K562 (cell line): ENCODE data around the gene PLCB3.

Experiments used
- DLX4 ChIP-seq: fragments of 250-450 bp; sonication (Bioruptor Pico); IDR thresholded peaks from 2 replicates; pipeline ENCODE4 v1.6.1; 2021; ENCODE audit warnings: mild to moderate bottlenecking
- JUN ChIP-seq, 2 experiments: sonication (generic) in 1 of 2; formaldehyde crosslinking in 1 of 2; IDR thresholded peaks; 2 replicates each; pipeline versions ENCODE4 v1.6.1 to v1.8.0; 2012 to 2022; ENCODE audit warnings: borderline replicate concordance in 2 of 2, mild to moderate bottlenecking in 2 of 2, improper control_type of control experiment in 1 of 2, low read depth in 1 of 2, low read length in 1 of 2, missing genetic modification reagents in 1 of 2
- NR2C2 ChIP-seq, 2 experiments: fragments of 200-800 bp in 1 of 2; sonication (Bioruptor generic) in 1 of 2; sonication (generic) in 1 of 2; formaldehyde crosslinking in 1 of 2; IDR thresholded peaks; 2 replicates each; pipeline versions ENCODE4 v1.6.1 to v1.8.0; 2016 to 2022; ENCODE audit warnings: mild to moderate bottlenecking in 1 of 2, missing compliant biosample characterization in 1 of 2, missing genetic modification characterization in 1 of 2, missing genetic modification reagents in 1 of 2
- POLR2A ChIP-seq: fragments of 450-650 bp; conservative IDR thresholded peaks from 2 replicates; pipeline ENCODE4 v1.6.1; 2016
- TBL1XR1 ChIP-seq, 2 experiments: IDR thresholded peaks; 2 replicates each; pipeline ENCODE4 v1.6.1; 2012; ENCODE audit warnings: improper control_type of control experiment in 2 of 2, low read length in 2 of 2, mild to moderate bottlenecking in 1 of 2
- U2AF1 ChIP-seq: fragments of 200-400 bp; formaldehyde crosslinking; optimal IDR thresholded peaks from 2 replicates; pipeline ENCODE3; 2017; ENCODE audit warnings: mild to moderate bottlenecking, low read depth, low read length, moderate library complexity
- ZNF511 ChIP-seq: sonication (generic); formaldehyde crosslinking; IDR thresholded peaks from 2 replicates; pipeline ENCODE4 v1.8.0; 2022; ENCODE audit warnings: mild to moderate bottlenecking, missing genetic modification reagents
- ZNF512 ChIP-seq: IDR thresholded peaks from 2 replicates; pipeline ENCODE4 v1.6.1; 2016; ENCODE audit warnings: missing genetic modification characterization, missing compliant biosample characterization

GRCh38 chr11:64231546-64231945 lies 19.8 kb upstream of the PLCB3 start:
- TF ChIP-seq POLR2A (no peak), DLX4 (CRISPR knock-in tag) (no peak), ZNF512 (tag) (no peak), JUN (IDR thresholded peaks at IDR 0.05; ENCODE audit: borderline replicate concordance, low read depth, low read length) (no peak), JUN (CRISPR knock-in tag; IDR thresholded peaks at IDR 0.05; ENCODE audit: borderline replicate concordance) (no peak), TBL1XR1 (IDR thresholded peaks at IDR 0.05; ENCODE audit: low read length in 2 of 2) (no peak), ZNF511 (CRISPR knock-in tag) (no peak), NR2C2 (CRISPR knock-in tag; IDR thresholded peaks at IDR 0.05) (no peak), NR2C2 (tag; IDR thresholded peaks at IDR 0.05) (no peak), U2AF1 (no peak)
